ENCODE data around the gene PTGS1.

DNA sequence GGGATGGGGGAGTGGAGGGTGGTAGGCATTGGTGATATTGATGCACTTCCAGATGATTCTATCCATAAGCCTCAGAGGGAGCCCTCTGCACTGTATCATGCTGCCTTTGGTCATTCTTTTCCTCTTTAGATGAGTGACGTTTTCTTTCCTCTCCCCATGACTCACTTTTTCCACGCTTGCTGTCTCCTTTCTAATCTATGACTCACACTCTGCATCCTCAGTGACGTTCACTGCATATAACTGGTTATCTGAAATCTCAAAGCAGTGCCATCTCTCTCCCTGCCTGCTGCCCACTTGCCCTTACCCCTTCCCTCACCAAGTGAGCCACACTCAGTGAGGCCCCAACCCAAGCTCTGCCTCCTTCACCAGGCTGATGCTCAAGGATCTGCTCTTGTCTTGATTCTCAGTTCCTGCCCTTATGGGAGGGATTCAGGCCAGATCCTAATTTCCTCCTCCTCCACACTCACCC lies 31.6 kb downstream of the PTGS1 start:
- TF ChIP-seq, protein P1, sequence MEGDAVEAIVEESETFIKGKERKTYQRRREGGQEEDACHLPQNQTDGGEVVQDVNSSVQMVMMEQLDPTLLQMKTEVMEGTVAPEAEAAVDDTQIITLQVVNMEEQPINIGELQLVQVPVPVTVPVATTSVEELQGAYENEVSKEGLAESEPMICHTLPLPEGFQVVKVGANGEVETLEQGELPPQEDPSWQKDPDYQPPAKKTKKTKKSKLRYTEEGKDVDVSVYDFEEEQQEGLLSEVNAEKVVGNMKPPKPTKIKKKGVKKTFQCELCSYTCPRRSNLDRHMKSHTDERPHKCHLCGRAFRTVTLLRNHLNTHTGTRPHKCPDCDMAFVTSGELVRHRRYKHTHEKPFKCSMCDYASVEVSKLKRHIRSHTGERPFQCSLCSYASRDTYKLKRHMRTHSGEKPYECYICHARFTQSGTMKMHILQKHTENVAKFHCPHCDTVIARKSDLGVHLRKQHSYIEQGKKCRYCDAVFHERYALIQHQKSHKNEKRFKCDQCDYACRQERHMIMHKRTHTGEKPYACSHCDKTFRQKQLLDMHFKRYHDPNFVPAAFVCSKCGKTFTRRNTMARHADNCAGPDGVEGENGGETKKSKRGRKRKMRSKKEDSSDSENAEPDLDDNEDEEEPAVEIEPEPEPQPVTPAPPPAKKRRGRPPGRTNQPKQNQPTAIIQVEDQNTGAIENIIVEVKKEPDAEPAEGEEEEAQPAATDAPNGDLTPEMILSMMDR (conservative IDR thresholded peaks at IDR 0.05) = no peak
- no peak for TF ChIP-seq EZH2 (IDR thresholded peaks at IDR 0.05; ENCODE audit: low read depth)
